Ramos (cell line): ENCODE results near the gene RAD51B.

Experiments
- in situ Hi-C: fragments of 300-500 bp; cut with MboI; formaldehyde crosslinking; loops from one replicate; pipeline ENCODE4 v1.14.3; 2022; ENCODE audit warnings: low sequenced_read_pairs; ENCODE audit not compliant: unreplicated experiment

Gene RAD51B

DNA sequence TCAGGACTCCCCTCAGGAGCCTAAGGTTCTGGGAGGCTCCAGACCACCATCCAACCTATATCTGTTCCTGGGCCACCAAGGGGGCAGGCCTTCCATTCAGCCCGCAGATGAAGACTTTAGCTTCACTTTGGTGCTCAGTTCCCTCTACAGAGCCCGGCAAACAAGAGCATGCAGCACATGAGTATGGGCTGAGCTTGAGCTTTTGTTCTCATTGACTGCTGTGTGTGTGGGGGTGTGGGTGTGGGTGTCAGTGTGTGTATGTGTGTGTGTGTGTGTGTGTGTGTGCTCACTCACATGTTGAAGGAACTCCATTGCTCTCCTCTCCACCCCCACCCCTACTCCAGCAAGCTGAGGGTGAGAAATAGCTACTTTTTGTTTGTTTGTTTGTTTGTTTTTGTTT lies 754.1 kb downstream of the RAD51B start:
- in situ Hi-C loops: no loop called here

- in situ Hi-C loops: no loop called here
Observed at GRCh38 chr14:68574461-68574860, 754.9 kb downstream of the RAD51B start.

DNA sequence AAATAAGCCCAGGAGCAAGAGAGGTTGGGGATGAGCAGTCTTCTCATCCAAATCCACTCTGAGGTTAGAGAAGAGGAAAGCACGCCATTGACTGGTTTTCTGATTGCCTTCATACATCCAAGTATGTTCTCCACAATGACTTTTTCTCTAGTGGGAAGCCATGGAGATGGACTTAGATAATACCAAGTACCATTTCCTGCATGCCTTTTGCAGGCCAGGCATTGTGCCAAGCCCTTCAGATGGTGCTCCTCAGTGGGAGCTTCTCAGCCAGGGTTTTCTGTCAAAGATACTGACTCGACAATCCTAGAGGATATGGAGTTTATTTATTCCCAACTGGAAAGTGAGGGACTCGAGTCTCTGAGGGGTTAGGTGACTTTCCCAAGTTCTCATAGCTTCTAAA lies 755.3 kb downstream of the RAD51B start:
- in situ Hi-C loops: no loop called here

GRCh38 chr14:68575426-68575825 lies 755.8 kb downstream of the RAD51B start:
- in situ Hi-C loops: no loop called here

DNA sequence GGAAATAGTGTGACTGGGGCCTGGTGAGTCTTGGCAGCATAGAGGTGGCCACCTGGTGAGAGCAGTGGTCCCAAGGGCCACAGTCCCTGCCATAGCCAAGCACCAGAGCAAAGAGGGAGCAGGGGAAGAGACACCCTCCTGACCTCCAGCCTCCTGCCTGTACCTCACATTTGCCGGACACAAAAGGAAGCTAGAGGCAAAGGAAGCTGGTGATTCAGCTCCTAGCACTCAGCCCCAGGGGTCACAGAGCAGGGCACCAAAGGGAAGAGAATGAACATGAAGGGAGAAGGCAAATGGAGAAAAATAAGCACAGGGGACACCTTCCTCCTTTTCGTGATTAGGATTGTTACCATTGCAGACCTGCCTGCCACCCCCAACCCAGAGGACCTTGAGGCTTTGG lies 756.5 kb downstream of the RAD51B start:
- in situ Hi-C loops: no loop called here

DNA sequence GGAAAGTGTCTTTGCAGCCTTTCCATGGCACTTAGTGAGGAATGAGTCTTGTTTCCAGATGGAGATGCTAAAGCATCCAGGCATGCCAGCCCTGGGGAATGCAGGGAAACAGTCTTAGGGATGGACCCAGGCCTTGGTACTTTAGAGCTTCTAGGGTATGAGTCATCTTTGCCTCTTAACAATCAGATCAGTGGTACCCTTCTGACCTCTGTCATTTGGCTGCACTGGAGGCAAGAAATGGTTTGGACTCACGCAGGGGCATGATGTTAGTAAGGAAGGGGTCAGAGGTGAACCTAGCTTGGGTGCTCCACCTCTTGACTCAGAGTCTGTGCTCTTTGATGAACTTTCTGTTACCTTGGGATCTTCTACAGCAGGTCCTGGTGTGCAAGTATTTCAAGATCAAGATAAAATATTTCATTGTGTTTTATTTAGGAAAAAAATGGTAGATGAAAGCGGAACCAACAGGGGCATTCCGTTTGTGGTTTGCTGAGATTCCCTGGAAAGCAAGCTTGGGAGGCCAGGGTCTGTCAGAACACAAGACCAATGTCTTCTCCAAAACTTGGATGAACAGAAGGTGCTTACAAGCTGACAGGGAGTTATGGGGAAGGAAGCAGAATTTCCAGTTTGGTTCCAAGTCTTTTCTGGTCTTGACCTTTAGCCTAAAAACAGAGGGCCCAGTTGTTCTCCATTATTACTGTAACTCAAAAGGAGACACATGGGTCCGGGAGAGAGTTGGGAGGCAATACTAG lies 757.1 kb downstream of the RAD51B start:
- in situ Hi-C loops: no loop called here

- in situ Hi-C loops: no loop called here
Observed at GRCh38 chr14:68577802-68578541, 758.4 kb downstream of the RAD51B start.

GRCh38 chr14:68578597-68578996 lies 759.0 kb downstream of the RAD51B start:
- in situ Hi-C loops: no loop called here

DNA sequence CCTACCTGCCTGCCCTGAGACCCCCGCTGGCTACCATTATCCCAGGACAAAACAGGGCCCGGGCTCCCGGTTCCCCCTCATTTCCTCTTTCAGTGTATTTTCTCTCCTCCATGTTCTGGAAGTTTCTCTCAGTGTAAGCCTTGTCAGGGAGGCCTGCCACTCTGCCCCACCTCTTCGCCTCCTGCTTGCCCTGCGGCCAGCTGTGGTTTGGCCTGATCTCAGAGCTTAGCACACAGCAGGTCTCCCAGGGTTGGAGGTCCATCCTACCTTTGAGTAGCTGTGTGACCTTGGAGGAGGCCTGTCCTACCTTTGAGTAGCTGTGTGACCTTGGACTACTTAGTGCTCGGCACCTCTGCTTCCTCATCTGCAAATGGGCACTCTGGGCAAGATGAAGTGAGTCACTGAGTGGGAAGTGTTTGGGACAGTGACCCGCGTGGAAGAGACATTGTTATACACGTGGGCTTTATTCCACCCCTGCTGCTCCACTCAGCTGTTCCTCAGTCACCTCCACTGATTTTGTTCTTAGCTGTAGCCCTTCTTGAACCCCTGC lies 760.6 kb downstream of the RAD51B start:
- in situ Hi-C loops: no loop called here

DNA sequence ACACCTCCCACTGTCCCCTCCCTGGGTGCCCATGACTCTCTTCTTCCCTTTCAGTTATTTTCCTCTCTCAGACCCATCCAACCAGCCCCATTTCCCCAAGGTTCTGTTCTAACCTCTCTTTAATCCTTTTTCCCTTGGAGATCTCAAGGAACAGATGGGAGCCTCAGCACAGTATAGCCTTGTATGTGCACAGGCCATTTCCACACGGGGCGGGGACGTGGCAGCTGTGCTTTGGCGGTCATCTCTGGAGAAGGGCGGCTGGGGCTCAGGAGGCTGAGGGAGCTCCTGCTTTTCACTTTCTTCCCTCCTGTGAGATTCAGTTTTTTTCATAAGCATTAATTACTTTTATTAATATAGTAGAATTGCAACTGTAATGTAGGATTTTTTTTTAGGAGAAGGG lies 761.1 kb downstream of the RAD51B start:
- in situ Hi-C loops: no loop called here

DNA sequence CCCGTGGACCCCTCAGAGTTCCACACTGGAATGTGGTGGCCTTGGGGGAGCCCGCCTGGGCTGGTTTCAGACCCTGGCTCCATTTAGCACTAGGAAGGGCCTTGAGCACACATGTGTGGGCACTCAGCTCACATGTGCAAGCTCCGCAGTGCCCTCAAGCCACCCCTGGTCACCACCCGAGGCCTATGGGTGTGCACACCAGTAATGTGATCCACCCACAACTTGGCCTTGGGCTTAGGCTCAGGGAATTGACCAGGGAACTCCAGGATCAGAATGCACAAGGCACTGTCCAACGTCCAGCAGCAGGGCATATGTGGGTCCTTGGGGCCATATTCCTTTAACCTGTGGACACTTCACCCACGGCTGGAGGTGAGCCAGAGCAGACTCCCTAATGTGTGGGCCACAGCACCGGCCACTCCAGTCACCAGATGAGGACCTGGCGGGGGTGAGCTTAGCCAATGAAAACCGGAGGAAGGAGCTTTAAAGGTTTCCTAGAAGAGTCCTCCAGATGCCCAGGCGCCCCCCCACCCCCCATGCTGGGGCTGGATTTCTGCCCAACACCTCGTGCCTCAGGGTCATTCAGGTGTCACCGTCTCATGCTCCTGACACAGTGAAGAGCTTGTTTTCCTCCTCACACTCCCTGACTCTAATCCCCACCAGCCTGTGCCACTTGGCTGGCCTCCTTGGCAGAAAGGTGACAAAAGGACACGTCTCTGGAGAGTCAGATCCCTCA lies 764.1 kb downstream of the RAD51B start:
- in situ Hi-C loops: no loop called here

DNA sequence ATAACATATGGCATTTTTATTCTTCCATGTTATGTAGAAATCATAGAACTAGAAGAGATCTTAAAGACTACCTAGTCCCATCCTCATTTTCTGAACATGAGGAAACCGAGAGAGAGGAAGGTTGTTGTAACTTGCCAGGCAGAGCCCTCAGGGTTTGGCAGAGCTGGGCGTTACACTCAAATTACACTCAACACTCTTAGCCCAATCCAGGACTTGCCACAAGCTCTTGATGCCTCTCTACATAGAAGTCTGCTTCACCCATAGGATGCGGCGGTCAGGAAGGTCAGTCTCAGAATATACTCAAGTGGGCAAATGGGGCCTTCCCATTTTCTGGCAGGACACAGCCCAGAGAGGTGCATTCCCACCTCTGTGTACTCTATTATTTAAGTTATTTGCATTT lies 765.2 kb downstream of the RAD51B start:
- in situ Hi-C loops: no loop called here

GRCh38 chr14:68585690-68586089 lies 766.1 kb downstream of the RAD51B start:
- in situ Hi-C loops: no loop called here

GRCh38 chr14:68586896-68587751 lies 767.5 kb downstream of the RAD51B start:
- in situ Hi-C loops: no loop called here

DNA sequence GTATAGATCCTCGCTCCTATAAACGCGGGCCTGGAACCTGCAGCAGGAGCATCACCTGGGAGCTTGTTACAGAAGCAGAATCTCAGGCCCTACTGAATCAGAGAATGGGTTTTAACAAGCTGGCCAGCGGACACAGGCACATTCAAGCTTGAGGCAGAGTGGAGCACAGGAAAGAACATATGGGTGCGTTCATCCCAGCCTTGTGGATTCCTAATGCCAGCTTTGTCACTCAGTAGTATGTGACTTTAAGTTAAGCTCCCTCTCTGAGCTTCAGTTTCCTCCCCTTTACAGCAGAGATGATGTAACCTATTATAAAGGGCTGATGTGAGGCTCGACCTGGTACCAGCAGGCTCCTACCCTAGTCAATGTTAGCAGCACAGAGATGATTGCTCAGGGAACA lies 768.4 kb downstream of the RAD51B start:
- in situ Hi-C loops: no loop called here

- in situ Hi-C loops: no loop called here
Observed at GRCh38 chr14:68589447-68590200, 770.0 kb downstream of the RAD51B start.

DNA sequence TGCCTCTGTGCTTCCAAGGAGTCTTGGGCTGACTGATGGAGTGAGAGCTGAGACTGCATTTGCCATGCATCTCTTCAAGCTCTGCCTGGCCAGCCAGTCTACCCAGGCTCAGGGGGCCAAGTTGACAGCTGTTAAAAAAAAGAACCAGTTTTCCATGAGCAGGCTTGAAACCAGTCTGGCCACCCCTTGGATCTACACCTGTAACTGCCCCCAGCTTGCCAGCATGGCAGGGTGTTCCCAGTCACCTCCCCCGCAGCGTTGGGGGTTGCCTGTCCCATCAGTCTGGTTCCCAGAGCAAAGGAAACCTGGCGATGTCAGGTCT lies 770.6 kb downstream of the RAD51B start:
- in situ Hi-C loops: no loop called here

DNA sequence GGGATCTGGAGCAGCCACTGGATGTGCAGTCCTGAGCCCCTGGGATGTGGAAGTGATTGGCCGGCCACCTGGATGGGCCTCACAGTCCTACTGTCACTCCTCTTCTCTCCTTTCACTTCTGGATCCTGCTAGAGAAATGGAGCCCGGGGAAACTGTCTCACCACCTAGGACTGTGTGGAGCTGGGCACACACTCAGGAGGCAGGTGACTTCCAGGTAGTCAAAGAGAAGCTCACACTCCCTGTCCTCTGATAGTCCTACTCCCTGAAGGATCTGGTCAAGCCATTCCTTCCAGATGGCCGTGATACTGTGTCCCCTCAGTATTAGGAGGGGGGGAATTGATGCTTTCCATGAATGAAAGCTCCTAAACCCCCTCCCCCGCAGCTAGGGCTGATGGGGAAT lies 772.2 kb downstream of the RAD51B start:
- in situ Hi-C loops: no loop called here

DNA sequence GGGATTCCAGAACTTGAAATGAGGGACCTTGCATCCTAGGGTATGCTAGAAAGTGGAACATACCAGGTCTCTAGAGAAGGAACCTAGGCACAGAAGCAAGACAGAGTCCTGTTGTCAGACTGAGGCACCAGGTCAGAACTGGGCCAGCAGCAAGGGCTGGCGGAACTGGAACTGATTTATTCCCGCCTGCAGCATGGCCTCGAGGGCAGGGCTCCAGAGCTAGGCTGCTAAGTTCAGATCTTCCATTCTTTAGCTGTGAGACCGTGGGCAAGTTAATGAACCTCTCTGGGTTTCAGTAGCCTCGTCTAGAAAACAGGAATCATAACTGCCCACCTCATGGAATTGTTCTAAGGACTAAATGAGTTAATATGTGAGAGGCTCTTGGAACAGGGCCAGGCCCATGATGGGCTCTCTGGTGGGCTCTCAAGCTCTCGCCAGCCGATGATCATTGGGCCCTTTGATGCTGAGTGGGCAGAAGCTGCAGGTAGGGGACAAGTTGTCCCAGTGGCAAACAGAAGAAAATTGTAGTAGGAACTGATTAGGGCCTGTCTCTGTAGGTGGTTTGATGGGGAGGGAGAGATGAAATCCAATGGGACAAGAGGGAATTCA lies 773.5 kb downstream of the RAD51B start:
- in situ Hi-C loops: no loop called here
